Measurements from ENCODE around the gene RPS29. TPM values are rescaled to one million over a fixed set of nuclear protein-coding genes. Genes with fewer than 3 reads are reported as not detected.

RPS29 gene
- polyA plus RNA-seq, 2 of the 4 experiments (the other 2 are of a cell fraction), result 3,539 to 3,909 TPM

- TF ChIP-seq FOSL2 (IDR thresholded peaks at IDR 0.05) (no peak), FOSL2 (CRISPR knock-in tag; IDR thresholded peaks at IDR 0.05) (no peak), POLR2A (IDR thresholded peaks at IDR 0.05; ENCODE audit: low read length) (no peak), ZSCAN20 (CRISPR knock-in tag; IDR thresholded peaks at IDR 0.05) (no peak), FOXS1 (CRISPR knock-in tag; IDR thresholded peaks at IDR 0.05) (no peak), HEYL (CRISPR knock-in tag; IDR thresholded peaks at IDR 0.05) (no peak)
These were observed 34.6 kb downstream of the RPS29 start (continued) for GRCh38 chr14:49551569-49551968.

- no peak overlapping the region for H3K27ac ChIP-seq
- peak; percentile 53 to 79; a peak in 4 of 6 replicates for ATAC-seq
- peak; percentile 37; the same call in 1 of the 3 replicates for TF ChIP-seq SMC3 (IDR thresholded peaks at IDR 0.05)
- no peak for TF ChIP-seq FOSL2 (IDR thresholded peaks at IDR 0.05)
- no peak for TF ChIP-seq FOSL2 (CRISPR knock-in tag; IDR thresholded peaks at IDR 0.05)
- TF ChIP-seq RAD21 (conservative IDR thresholded peaks at IDR 0.05 in 1 of 2, IDR thresholded peaks at IDR 0.05 in 1 of 2), result peak; percentile 53 to 55
- peak; percentile 52 for TF ChIP-seq CTCF (IDR thresholded peaks at IDR 0.05)
- ChIA-PET CTCF (interaction anchor here (0.7 to 2.3 kb wide), 6 partner anchors 12 to 1878 kb away, joined by 3 to 17 read pairs (median 3); no protein-coding TSS in a partner anchor), POLR2A (interaction anchor here (1.0 kb wide), 1 partner anchor 89 kb away, joined by 4 read pairs; no protein-coding TSS in a partner anchor)
- no peak for FAIRE-seq
- no peaks in the 10 kb centered on the region for H3K9me3 ChIP-seq
- DNase-seq (ENCODE audit: low read depth in 1 of 2, low spot score in 1 of 2), result peak in 1 of 2 experiments; percentile 28
- peaks cover 9% of the 10 kb centered on the region; the same call in 2 of the 3 replicates for H3K4me1 ChIP-seq
- no peak overlapping the region for H3K4me3 ChIP-seq
- 69% methylated on average over 5 of the region's 5 CpGs for WGBS (ENCODE audit: missing lambda C conversion rate)
- peak overlapping the region; percentile 25; the same call in 2 of the 3 replicates for H3K4me2 ChIP-seq
These were observed 35.6 kb downstream of the RPS29 start for GRCh38 chr14:49550286-49551184.

GRCh38 chr14:49549881-49550280 lies 36.3 kb downstream of the RPS29 start:
- Histone ChIP-seq H3K4me1 (peaks cover 9% of the 10 kb centered on the region; the same call in 2 of the 3 replicates), H3K9me3 (no peaks in the 10 kb centered on the region), H3K4me3 (no peak overlapping the region), H3K27ac (no peak overlapping the region), H3K4me2 (peak overlapping the region; percentile 25)
- DNase-seq (ENCODE audit: low read depth in 1 of 2, low spot score in 1 of 2), result peak in 1 of 2 experiments; percentile 19
- TF ChIP-seq PBX3 (IDR thresholded peaks at IDR 0.05) (no peak), NR3C1 (IDR thresholded peaks at IDR 0.05) (no peak), POLR2A (IDR thresholded peaks at IDR 0.05; ENCODE audit: low read length) (no peak), ZNF302 (CRISPR knock-in tag; IDR thresholded peaks at IDR 0.05) (no peak), CEBPB (IDR thresholded peaks at IDR 0.05) (no peak), E2F6 (IDR thresholded peaks at IDR 0.05; ENCODE audit: borderline replicate concordance, low read depth) (no peak), FOSB (CRISPR knock-in tag; IDR thresholded peaks at IDR 0.05) (no peak), REST (IDR thresholded peaks at IDR 0.05) (no peak), TFCP2L1 (CRISPR knock-in tag; IDR thresholded peaks at IDR 0.05) (no peak), ATOH8 (CRISPR knock-in tag; IDR thresholded peaks at IDR 0.05; ENCODE audit: low read depth) (no peak), KDM5A (IDR thresholded peaks at IDR 0.05) (no peak), RNF2 (IDR thresholded peaks at IDR 0.05; ENCODE audit: borderline replicate concordance, low read depth) (no peak), FOXS1 (CRISPR knock-in tag; IDR thresholded peaks at IDR 0.05) (no peak), ZSCAN20 (CRISPR knock-in tag; IDR thresholded peaks at IDR 0.05) (no peak)
- POLR2A ChIA-PET, result no interaction called here
- CTCF ChIA-PET, result interaction anchor here (0.6 to 2.3 kb wide), 4 partner anchors 12 to 1877 kb away, joined by 3 to 17 read pairs (median 4); no protein-coding TSS in a partner anchor
- no peak for FAIRE-seq
- ATAC-seq, result peak in 1 of 2 experiments; percentile 60; a peak in 3 of 6 replicates
- 24% methylated on average over 4 of the region's 4 CpGs for WGBS (ENCODE audit: missing lambda C conversion rate)
